ENCODE results near the gene HSBP1.
A peak's percentile ranks its signal among the peaks of the same experiment; 100 is the strongest.

The HSBP1 gene

DNA sequence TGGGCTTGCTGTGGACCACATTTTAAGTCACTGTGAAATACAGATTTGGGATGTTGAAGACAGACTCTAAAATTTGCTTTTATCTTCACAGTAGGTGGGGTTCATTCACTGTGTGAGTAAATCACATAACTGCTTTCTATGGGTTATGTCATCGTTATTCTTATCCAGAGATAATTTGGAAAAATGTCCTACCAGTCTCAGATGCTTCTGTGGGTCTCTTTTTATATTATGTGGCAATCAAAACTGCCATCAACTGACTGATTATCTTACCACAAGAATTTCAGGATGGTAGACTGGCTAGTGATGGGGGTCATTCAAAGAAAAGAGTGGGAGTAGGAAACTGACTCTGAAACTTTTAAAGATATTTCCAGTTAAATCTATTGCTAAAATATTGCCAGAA lies 3.1 kb downstream of the HSBP1 start:
- TF ChIP-seq, protein P1, sequence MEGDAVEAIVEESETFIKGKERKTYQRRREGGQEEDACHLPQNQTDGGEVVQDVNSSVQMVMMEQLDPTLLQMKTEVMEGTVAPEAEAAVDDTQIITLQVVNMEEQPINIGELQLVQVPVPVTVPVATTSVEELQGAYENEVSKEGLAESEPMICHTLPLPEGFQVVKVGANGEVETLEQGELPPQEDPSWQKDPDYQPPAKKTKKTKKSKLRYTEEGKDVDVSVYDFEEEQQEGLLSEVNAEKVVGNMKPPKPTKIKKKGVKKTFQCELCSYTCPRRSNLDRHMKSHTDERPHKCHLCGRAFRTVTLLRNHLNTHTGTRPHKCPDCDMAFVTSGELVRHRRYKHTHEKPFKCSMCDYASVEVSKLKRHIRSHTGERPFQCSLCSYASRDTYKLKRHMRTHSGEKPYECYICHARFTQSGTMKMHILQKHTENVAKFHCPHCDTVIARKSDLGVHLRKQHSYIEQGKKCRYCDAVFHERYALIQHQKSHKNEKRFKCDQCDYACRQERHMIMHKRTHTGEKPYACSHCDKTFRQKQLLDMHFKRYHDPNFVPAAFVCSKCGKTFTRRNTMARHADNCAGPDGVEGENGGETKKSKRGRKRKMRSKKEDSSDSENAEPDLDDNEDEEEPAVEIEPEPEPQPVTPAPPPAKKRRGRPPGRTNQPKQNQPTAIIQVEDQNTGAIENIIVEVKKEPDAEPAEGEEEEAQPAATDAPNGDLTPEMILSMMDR (conservative IDR thresholded peaks at IDR 0.05), result no peak
- H3K27ac ChIP-seq, result no peak overlapping the region

DNA sequence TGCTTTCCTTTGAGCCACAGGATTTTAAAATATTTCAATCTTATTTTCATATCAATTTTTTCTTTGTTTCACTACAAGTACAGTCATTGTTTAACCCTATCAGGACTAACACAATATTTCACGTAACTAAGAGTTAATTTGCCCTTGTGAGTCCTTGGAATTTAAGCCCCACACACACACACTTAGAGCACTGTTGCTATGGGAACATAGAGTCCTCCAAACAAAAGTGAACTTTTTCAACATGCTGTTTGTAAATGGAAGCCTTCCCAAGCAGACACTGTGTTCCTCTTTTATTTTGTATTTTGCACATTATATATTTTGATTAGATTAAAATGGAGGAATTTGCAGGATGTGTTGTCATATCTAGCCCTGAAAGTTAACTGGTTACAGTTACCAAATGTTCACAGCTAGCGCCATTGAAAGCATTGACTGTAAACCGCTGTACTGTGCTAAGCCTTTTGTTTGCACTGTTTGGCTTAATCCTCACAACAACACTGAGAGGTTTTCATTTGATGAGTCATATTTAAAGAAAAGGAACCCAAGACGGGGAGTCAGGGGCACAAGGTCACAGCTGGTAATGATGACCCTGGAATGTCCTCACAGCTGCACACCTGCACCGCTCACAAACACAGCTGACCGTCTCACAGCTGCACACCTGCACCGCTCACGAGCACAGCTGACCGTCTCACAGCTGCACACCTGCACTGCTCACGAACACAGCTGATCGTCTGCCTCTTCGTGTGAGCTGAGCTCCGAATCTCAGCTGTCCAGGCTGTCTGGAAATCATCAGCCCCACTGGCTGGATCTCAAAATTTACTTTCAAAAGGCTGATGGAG lies 6.3 kb downstream of the HSBP1 start:
- H3K27ac ChIP-seq, result no peak overlapping the region

DNA sequence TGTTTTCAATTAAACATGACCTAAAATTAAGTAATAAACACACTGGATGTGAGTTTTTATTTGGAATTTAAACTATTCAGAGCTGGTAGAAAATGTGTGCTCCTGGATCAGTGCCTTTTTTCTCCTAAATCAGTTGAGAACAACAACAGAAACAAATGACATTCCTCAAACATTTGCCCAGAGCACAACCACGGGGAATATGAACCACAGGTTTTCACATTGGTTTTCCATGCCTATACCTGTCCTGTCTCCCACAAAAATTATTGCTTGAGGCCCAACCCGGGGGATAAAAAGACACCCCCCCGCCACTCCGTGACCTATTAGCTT lies 6.8 kb downstream of the HSBP1 start:
- no peak overlapping the region for H3K27ac ChIP-seq
- TF ChIP-seq, protein P1 (conservative IDR thresholded peaks at IDR 0.05), result no peak

More for the DNA sequence above, 6.3 kb downstream of the HSBP1 start:
- TF ChIP-seq, protein P1 (conservative IDR thresholded peaks at IDR 0.05), result no peak

DNA sequence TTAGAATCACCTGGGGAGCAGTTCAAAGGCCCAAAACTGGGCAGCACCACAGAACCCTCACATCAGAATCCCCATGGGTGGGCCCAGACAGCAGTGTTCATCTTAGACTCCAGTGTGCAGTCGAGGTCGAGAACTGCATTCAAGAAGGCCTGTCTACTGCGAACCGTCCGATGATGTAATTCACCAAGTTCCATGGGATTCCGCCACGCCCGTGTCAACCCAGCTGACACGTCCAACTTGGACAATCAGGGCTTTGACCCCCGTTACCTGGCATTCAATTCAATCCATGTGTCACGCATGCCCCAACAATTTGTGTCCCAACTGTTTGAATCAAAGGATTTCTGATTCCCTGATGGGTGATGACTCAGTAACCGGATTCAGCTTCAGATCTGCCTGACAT lies 9.2 kb downstream of the HSBP1 start:
- TF ChIP-seq, protein P1 (conservative IDR thresholded peaks at IDR 0.05), result no peak
- no peak overlapping the region for H3K27ac ChIP-seq

DNA sequence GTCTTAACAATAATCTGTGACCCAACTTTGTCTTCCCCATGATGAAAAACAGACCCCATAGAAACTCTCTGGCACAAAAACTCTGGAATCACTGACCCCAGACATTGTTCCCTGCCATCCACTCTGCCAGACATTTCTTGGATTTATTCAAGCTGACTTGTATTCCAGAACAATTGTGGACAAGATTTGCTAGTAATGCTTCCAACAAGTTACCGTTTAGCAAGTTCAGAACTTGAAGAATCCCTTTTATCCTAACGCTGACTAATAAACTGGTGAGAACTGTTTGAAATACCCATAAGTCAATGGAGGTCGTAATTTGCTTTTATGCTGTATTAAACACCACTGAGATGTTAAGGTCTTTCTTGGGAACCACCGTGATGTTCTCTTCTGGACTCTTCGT lies 10.5 kb downstream of the HSBP1 start:
- TF ChIP-seq, protein P1 (conservative IDR thresholded peaks at IDR 0.05), result no peak
- no peak overlapping the region for H3K27ac ChIP-seq

DNA sequence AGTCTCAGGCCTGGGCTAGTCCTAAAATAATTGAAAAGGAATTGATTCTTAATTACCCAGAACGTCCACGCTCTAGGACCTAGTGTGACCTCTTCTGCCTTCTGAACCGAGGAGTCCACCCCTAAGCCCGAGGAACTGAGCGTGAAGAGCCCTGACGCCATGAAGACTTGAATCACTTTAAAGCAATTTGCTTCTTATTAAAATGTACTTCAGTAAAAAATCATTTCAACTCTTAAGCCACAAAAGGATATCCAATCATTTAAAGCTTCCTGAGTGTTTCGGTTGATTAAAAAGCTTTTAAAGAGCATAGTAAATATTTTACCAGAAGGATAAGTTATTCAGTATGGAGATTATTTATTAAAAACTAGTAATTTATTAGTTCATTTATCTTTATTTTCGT lies 11.6 kb downstream of the HSBP1 start:
- TF ChIP-seq, protein P1 (conservative IDR thresholded peaks at IDR 0.05), result no peak
- no peak overlapping the region for H3K27ac ChIP-seq

DNA sequence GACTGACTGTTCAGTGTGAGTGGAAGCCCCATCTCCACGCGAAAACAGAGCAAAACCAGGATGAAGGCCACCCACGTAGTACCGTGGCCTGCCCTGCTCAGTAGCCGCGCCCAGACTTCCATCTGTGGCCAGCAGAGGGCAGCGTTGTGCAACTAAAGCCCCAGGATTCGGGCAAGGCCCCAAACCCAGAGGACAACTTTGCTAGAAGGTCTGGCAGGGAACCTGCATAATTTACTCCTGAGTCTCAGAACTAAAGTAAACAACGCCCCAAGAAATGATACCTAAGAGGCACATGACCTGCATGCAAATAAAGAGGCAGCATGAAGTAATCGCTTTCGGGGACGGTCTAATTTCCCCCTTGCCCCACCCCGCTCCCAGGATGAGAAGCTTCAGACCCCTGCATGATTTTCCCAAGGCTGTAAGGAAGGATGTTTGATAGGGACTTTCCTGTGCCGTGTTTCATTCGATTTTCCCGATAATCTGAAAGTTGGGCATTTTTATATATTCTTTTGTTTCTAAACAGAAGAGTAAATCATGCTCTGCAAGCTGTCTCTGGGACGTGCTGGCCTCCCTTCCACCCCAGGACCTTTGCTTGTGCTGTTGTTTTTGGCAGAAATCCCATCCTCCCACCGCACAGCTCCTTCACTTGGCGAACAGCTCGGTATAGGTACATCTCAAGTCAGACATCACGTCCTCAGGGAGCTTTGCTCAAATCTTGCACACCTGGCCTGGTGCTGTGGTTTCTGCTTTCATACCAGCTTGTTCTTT lies 18.6 kb downstream of the HSBP1 start:
- TF ChIP-seq, protein P1 (conservative IDR thresholded peaks at IDR 0.05), result peak; percentile 80
- H3K27ac ChIP-seq, result no peak overlapping the region
